GM12801 (cell line): Measurements from ENCODE around the gene NR2C2AP.

Experiments used
- TF ChIP-seq, protein P1 (sequence below): IDR thresholded peaks from one replicate; pipeline ENCODE4 v1.5.1; 2011; ENCODE audit warnings: control low read depth; ENCODE audit not compliant: insufficient read length; ENCODE audit errors: extremely low read depth

Gene NR2C2AP

DNA sequence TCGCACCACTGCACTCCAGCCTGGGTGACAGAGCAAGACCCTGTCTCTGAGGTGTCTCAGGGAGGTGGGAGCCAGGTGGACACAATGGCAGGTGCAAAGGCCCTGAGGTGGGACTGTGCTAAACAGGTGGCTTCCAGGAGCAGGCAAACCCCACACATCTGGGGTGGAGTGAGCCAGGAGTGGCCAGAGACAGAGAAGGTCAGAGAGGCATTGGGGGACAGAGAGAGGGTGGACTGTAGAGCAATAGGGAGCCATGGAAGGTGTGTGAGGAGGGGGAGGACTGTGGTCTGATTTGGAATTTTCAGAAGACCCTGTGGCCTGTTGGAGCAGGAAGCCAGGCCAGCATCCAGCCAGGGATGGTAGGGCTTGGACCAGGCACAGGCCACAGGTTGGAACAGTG, 37.8 kb downstream of the NR2C2AP start:
- TF ChIP-seq, protein P1, sequence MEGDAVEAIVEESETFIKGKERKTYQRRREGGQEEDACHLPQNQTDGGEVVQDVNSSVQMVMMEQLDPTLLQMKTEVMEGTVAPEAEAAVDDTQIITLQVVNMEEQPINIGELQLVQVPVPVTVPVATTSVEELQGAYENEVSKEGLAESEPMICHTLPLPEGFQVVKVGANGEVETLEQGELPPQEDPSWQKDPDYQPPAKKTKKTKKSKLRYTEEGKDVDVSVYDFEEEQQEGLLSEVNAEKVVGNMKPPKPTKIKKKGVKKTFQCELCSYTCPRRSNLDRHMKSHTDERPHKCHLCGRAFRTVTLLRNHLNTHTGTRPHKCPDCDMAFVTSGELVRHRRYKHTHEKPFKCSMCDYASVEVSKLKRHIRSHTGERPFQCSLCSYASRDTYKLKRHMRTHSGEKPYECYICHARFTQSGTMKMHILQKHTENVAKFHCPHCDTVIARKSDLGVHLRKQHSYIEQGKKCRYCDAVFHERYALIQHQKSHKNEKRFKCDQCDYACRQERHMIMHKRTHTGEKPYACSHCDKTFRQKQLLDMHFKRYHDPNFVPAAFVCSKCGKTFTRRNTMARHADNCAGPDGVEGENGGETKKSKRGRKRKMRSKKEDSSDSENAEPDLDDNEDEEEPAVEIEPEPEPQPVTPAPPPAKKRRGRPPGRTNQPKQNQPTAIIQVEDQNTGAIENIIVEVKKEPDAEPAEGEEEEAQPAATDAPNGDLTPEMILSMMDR = no peak

DNA sequence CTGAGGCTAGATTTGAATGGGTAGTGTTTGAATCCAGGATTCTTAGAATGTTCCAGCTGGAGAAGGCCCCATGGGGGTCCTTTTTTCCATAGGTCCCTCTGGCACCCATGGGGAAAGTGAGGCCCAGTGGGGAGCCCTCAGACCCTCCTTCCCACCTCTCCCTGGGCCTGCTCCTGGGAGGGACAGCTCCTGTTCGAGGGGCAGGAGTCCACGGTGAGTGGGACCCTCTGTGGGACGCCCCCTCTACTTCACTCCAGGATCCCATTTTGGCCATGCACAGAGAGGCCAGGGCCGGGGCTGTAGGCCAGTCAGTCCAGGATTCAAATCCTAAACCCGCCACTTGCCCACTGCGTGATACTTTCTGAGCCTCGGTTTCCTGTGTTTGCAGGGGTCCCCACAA, 40.7 kb downstream of the NR2C2AP start:
- TF ChIP-seq, protein P1 = no peak

DNA sequence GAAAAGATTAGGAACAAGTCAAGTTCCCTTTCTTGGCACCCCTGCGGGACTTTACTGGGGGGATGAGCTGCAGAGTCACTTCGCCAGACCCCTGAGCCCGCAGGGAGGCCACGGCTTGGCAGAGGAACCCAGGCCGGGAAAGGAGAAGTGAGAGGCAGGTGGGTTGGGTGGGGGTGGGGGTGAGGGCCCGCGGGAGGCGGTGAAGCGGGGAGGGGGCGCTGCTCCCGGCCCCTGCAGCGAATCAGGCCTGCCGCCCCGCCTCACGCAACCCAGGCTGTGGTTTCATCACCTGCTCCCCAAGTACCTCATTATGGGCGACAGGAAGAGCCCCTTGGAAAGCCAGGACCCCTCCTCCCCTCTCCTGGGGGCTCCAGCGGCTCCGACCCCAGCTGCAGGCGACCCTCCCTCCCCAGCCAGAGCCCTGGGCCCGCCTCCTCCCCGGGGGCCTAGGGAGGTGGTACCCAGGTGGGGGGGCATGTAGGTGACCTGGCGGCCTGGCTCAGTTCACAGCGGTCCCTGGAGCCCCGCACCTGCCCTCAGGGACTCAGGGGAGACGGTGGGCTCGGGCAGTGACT, 42.7 kb downstream of the NR2C2AP start:
- TF ChIP-seq, protein P1 = no peak

DNA sequence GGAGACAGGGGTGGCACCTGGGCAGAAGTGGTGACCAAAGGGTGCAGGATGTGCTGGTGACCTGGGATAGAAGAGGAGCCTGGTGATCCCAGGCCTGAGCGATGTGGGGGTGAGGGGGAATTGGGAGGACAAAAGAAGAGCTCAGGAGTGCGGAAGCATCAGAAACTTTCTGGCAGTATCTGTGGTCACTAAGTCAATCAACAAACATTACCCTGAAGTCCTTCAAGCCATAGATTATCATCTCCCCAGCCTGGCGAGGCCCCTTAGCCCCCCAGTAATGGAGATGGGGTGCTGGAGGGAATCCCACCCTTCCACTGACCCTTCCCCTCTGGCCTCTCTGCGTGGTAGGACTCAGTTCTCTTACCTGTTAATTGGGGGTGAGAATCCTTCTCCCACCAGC, 43.7 kb downstream of the NR2C2AP start:
- TF ChIP-seq, protein P1 = no peak

DNA sequence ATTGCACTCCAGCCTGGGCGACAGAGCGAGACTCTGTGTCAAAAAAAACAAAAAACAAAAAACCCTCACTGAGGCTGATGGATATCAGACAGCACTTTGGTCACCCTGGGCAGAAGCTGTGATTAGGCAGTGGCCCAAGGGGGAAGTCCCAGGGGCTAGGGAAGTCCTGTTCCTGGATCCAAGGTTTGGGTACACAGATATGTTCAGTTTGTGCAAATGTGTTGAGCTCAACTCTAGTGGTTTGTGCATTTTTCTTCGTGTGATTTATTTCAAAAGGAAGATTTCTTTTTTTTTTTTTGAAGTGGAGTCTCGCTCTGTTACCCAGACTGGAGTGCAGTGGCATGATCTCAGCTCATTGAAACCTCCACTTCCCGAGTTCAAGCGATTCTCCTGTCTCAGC, 45.4 kb downstream of the NR2C2AP start:
- TF ChIP-seq, protein P1 = no peak

DNA sequence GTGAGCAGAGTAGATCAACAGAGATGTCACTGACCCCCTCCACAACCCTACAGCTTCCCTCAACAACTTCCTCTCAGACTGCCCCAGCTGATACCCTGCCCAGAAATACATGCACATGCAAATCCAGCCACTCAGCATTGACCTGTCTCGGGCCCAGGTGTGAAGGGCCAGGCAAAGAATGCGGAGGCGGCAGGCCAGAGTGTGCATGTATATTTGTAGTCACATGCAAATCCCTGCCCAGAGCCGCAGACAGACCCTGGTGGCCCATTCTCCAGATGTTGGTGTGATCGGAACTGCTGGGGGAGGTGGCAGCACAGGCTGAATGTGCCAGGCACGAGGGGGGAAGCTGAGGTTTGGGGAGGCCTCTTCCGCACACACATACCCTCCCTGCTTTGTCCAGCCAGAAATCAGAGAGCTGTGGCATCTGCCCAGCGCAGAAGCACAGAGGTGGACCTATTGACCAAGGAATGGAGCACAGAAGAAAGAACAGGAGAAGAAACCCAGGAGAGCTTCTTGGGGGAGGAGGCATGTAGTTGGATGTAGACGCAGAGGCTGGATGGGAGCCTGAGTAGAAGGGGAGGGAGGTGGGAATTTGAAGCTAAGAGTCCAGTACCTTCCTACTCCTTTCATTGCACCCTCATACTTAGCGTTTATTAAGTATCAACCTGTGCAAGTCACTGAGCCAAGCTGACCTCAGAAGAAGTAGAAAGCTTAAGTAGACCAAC, 47.6 kb downstream of the NR2C2AP start:
- TF ChIP-seq, protein P1 = no peak

DNA sequence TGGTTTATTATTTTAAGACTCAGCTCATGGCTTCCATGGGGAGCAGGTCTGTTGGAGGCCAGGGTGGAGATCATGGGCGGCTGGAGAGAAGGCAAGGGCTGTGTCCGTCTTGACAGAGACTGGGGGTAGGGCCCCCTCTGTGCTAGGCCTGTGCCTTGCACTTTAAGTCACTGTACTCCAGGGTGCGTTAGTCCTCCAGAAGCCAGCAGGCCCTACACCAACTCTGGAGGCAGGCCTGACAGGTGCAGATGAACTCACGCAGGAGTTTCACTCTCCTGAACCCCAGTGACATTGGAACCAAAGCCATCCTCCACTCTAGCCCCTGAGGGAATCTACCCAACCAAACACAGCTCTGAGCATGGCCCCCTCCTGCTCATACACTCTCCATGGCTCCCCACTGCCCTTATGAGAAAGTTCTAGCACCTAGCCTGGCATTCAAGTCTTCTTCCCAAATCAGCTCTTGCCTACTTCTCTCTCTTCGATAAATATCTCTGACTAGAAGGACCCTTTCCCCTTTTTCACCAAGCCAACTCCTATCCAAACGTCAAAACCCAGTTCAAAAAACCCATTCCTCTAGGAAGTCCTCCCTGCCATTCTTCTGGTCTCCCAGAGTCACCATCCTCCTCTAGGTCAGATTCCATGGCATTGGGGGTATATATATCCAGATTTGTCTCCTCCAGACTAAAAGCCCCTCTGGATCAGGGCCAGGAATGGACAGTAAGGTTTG, 48.3 kb downstream of the NR2C2AP start:
- TF ChIP-seq, protein P1 = no peak
